ENCODE measurements around the gene PKD1L1.
A peak's percentile ranks its signal among the peaks of the same experiment; 100 is the strongest.

The PKD1L1 gene

DNA sequence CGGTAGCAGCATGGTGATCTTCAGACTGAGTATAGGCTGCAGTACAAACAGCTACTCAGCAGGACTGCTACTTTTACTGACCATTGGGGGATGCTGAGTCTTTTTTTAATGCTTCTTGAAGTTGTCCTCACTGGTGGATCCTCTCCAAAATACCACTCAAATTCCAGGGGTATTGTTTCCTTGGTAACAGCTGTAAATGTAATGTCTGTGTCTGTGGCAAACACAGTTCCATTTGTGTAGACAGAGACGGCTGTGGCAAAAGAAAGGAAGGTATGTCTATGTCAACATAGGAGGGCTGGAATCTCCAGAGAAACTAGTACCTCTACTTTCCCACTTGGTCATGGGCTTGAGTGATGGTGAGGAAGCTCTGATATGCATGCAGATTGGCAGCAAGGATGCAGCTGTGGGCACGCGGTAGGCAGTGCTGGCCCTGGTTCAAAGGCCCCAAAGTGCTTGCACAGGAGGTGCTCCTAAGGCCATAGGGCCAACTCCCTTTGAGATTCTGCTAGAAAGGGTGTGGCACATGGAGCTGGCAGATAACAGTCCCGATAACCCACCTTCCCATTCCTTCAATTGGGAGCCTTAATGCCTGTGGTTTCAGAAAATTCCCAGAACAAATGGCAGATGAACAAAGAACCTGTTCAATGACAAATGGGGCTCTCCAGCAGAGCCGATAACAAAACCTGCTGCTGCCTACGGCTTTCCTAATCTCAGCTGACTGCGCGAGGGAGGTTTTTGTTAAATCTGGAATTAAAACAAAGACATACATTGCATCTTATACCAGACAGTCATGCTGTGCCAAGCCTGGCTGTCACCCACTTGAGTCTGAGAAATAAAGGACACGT is 43.0 kb downstream of the PKD1L1 start:
- DNase-seq (ENCODE audit: low spot score): peak; percentile 20

GRCh38 chr7:47902013-47902412 is 46.3 kb downstream of the PKD1L1 start:
- no peak for DNase-seq (ENCODE audit: low spot score)

GRCh38 chr7:47901542-47901941 is 46.7 kb downstream of the PKD1L1 start:
- DNase-seq (ENCODE audit: low spot score): no peak

- DNase-seq (ENCODE audit: low spot score): no peak
Observed at GRCh38 chr7:47897831-47898230, 50.4 kb downstream of the PKD1L1 start.

GRCh38 chr7:47896809-47897423 is 51.4 kb downstream of the PKD1L1 start:
- no peak for DNase-seq (ENCODE audit: low spot score)

DNA sequence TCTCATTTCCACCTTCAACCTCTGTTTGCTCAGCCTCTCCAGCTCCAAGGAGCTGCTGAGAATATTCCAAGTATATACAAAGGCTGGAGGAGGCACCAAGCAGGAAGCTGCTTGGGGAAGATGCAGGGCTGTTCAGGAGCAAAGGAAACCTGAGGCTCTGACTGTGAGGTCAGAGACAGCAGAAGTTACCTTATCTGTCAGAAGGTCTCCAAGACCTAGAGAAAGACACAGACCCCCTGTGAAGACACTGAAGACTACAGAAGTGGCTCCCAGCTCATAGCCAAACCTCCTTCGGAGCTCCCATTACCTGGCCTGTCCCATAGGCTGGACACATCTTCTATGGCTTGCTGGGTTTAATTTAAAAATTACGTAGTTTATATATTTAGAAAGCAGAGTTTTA is 53.2 kb downstream of the PKD1L1 start:
- no peak for DNase-seq (ENCODE audit: low spot score)

DNA sequence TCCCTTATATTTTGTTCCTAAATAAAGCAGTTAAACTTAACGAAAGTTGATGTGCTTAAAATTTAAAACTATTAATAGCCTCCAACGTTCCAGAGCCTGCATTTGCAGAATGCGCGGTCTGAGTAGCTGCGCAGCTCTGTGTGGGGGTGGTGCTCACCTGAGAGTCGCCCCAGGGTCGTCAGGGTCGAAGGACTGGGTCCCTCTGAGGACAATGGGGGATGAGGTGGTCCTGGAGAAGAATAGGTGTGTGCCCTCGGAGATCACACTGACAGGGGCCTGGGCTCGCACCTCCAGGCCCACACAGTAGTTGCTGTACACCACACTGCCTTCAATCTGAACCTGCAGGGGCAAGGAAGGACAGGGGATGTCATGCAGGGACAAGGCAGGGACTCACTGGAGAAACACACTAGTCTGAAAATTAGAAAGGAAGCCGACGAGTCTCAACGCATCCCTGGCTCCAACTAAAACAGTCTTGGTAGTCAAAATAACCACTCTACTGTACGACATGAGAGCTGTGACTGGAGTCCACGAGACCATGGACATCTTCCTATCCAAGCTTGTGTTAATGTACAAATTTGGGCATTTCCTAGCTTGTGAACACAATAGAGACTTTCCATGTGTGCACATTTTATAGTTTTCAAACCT is 54.4 kb downstream of the PKD1L1 start:
- no peak for DNase-seq (ENCODE audit: low spot score)

DNA sequence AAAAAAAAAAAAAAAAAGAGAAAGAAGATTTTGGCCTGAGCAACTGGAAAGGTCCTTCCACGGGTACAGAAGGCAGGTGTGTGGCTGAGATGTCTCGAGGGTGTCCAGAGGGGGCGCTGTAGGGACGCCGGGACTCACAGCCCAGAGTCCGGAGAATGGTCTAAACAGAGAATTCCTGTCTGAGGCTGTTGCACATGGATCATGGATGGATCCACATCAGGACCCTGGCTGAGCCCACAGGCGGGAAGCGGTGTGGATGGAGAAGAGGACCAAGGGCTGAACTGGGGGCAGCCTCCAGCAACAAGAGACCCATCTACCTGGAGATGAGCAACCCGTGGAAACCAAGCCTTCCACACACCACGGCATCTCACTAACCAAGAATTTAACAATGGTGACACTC is 55.0 kb downstream of the PKD1L1 start:
- DNase-seq (ENCODE audit: low spot score): no peak

GRCh38 chr7:47890606-47891005 is 57.7 kb downstream of the PKD1L1 start:
- DNase-seq (ENCODE audit: low spot score): no peak

GRCh38 chr7:47890125-47890524 is 58.1 kb downstream of the PKD1L1 start:
- DNase-seq (ENCODE audit: low spot score): no peak

GRCh38 chr7:47889723-47890122 is 58.5 kb downstream of the PKD1L1 start:
- DNase-seq (ENCODE audit: low spot score): no peak

GRCh38 chr7:47888371-47889265 is 59.6 kb downstream of the PKD1L1 start:
- DNase-seq (ENCODE audit: low spot score): no peak

GRCh38 chr7:47887016-47887640 is 61.1 kb downstream of the PKD1L1 start:
- DNase-seq (ENCODE audit: low spot score): no peak

DNA sequence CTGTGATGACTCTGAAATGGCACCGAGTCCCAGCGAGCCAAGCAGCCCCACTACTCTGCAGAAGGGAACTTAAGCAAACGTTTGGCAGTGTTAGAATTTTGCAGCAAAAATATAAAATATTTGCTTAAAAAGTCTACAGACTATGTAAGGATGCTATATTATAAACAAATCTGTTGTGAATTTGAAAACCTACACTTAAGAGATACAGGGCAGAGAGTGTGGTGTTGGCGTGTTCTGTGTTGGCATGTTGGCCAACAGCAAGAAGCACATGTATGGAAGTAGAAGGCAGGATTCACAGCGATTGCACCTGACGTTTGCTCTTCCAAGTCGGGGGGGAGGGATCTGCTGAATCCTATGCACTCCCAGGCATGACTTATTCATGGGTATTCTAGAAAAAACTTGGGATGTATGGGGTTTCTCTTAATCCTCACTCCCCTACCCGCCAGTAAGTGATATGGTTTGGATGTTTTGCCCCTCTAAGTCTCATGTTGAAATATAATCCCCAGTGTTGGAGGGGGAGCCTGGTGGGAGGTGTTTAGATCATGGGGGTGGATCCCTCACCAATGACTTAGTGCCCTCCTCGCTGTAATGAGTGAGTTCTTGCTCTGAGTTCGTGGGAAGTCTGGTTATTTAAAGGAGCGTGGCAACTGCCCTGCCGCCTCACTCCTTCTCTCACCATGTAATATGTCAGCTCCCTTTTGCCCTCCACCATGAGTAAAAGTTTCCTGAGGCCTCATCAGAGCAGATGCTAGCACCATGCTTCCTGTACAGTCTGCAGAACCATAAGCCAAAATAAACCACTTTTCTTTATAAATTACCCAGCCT is 62.1 kb downstream of the PKD1L1 start:
- DNase-seq (ENCODE audit: low spot score): no peak

GRCh38 chr7:47885309-47885986 is 62.8 kb downstream of the PKD1L1 start:
- DNase-seq (ENCODE audit: low spot score): no peak

GRCh38 chr7:47884675-47885074 is 63.6 kb downstream of the PKD1L1 start:
- no peak for DNase-seq (ENCODE audit: low spot score)

- DNase-seq (ENCODE audit: low spot score): no peak
Observed at GRCh38 chr7:47882635-47883034, 65.6 kb downstream of the PKD1L1 start.

- DNase-seq (ENCODE audit: low spot score): no peak
Observed at GRCh38 chr7:47881256-47881655, 67.0 kb downstream of the PKD1L1 start.

- no peak for DNase-seq (ENCODE audit: low spot score)
Observed at GRCh38 chr7:47878662-47879061, 69.6 kb downstream of the PKD1L1 start.

DNA sequence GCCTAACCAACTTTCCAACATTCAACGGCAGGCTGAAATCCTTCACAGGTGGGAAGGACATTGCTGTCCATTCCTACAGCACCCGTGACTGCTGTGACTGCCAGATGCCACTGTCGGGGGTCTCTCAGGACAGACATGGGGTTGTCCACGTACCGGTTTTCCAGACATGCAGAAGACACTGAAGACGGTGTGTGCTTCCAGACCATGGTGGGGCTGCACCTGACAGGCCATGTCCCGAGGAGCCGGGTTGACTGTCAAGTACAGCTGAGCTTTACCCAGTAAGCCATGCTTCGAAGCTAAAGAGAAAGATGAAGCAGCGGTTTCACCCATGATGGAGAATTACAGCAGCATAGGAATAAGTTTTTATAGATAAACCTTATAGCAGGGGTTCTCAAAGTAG is 70.9 kb downstream of the PKD1L1 start:
- no peak for DNase-seq (ENCODE audit: low spot score)

All from AG08395 (cell line).